Right lobe of liver (tissue), 6 donors: Measurements from ENCODE around the gene ZNF441. TPM values are rescaled to one million over a fixed set of nuclear protein-coding genes. Genes with fewer than 3 reads are reported as not detected.
A peak's percentile ranks its signal among the peaks of the same experiment; 100 is the strongest.

Experiments
- ATAC-seq, 4 donors: fragments of 200-7000 bp; cut with Tn5 transposase; one replicate each; pipeline ENCODE4 v1.9.1; 2020; ENCODE audit warnings: mild to moderate bottlenecking in 4 of 4, moderate library complexity in 4 of 4
- DNase-seq, 3 donors: peaks; one replicate each; pipeline ENCODE4 v3.0.0-alpha.2; 2020
- H3K27ac ChIP-seq, 3 donors: fragments of 200-600 bp; one replicate each; pipeline ENCODE4 v1.8.0; 2022
- H3K27me3 ChIP-seq, 2 donors: fragments of 200-600 bp; one replicate each; pipeline ENCODE4 v1.8.0; 2022
- H3K36me3 ChIP-seq, 4 donors: fragments of 200-600 bp; sonication (generic) in 1 of 4; one replicate each; pipeline versions ENCODE4 v1.5.1 to v1.8.0; 2017 to 2022; ENCODE audit warnings: control low read depth in 1 of 4
- H3K4me1 ChIP-seq, 4 donors: fragments of 200-600 bp; sonication (generic) in 1 of 4; one replicate each; pipeline versions ENCODE4 v1.5.1 to v1.8.0; 2017 to 2022; ENCODE audit warnings: control low read depth in 1 of 4
- H3K4me3 ChIP-seq, 3 donors: fragments of 200-600 bp; one replicate each; pipeline ENCODE4 v1.8.0; 2022
- H3K9me3 ChIP-seq, 4 donors: fragments of 200-600 bp; sonication (generic) in 1 of 4; one replicate each; pipeline versions ENCODE4 v1.5.1 to v1.8.0; 2017 to 2022; ENCODE audit warnings: control low read depth in 1 of 4
- CTCF ChIP-seq, 4 donors: fragments of 200-600 bp in 3 of 4; fragments of 450-650 bp in 1 of 4; IDR thresholded peaks; one replicate each; pipeline versions ENCODE4 v1.5.1 to v1.8.0; 2016 to 2022; ENCODE audit warnings: antibody characterized with exemption in 4 of 4, mild to moderate bottlenecking in 2 of 4
- POLR2A ChIP-seq: fragments of 450-650 bp; IDR thresholded peaks from one replicate; pipeline ENCODE4 v1.6.1; 2017; ENCODE audit warnings: antibody characterized with exemption, mild to moderate bottlenecking
- WGBS: methylation state at CpG from one replicate; pipeline ENCODE4 v1.1.6; 2018; ENCODE audit warnings: low coverage, low lambda C conversion rate; ENCODE audit not compliant: insufficient coverage; ENCODE audit errors: missing lambda C conversion rate; 5-methylcytosine and 5-hydroxymethylcytosine counted together
- intact Hi-C, 2 donors: fragments of 100-400 bp; cut with DNase I; formaldehyde crosslinking; loops; one replicate each; pipeline versions ENCODE4 v1.11.2 to v1.14.1; 2022
- total RNA-seq, 6 experiments: library from RNA; depleted of rRNA in 2 of 6; stranded (reverse); fragments of >200 nt in 2 of 6; fragmentation: NEBNext Ultra II Directional in 3 of 6; extraction: Animal tissue kit (Norgen Biotek cat#: 25700) in 3 of 6; gene quantifications; one replicate each; pipeline versions ENCODE4 v1.1.0 to v1.2.4, GENCODE V29; 2016 to 2023
- donor health status: DM: no; HTN: yes; CAD: no.
- donor health status: DM: no; HTN: no; CAD: no.
- donor health status: DM: no; HTN: no; CAD: no.
- donor health status: DM: no; HTN: yes; CAD: no.
- donor health status: DM: no; HTN: yes; CAD: no.

The ZNF441 gene
- total RNA-seq, 6 experiments from 2014 or later: 2.6 to 4.4 (median 3.2) TPM

DNA sequence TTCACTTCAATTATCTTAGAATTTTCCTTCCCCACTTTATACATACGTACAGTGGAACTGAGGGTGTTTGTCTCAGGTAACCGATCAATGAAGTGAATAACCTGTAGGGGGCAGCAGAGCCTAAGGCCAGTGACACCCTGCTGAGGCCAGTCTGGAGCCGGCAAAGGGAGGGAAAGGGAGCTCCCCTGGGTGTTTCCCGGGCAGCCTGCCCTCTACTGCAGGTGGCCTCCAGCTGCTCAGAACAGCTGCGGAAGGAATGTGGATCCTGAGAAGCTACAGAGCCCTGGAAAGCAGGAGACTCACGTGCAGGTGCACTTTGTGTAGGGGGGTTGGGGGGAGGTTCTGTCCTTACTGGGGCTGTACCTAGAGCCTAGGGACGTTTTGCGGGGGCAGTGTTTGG, 30.7 kb downstream of the ZNF441 start:
- Histone ChIP-seq H3K27me3 (no peaks in the 10 kb centered on the region), H3K4me1 (peaks cover 0 to 8% (median 4%) of the 10 kb centered on the region in 4 donors), H3K27ac (no peak overlapping the region), H3K4me3 (no peak overlapping the region), H3K36me3 (no peaks in the 10 kb centered on the region), H3K9me3 (peaks cover 0 to 4% (median 0%) of the 10 kb centered on the region in 4 donors)
- ATAC-seq: peak; percentile 90 to 93 (median 92)
- TF ChIP-seq POLR2A (no peak), CTCF (IDR thresholded peaks at IDR 0.05) (peak; percentile 80 to 95 (median 86))
- DNase-seq: peak; percentile 82 to 90 (median 88)
- intact Hi-C loops: no loop called here
- WGBS: 12% methylated on average over 8 of the region's 8 CpGs

DNA sequence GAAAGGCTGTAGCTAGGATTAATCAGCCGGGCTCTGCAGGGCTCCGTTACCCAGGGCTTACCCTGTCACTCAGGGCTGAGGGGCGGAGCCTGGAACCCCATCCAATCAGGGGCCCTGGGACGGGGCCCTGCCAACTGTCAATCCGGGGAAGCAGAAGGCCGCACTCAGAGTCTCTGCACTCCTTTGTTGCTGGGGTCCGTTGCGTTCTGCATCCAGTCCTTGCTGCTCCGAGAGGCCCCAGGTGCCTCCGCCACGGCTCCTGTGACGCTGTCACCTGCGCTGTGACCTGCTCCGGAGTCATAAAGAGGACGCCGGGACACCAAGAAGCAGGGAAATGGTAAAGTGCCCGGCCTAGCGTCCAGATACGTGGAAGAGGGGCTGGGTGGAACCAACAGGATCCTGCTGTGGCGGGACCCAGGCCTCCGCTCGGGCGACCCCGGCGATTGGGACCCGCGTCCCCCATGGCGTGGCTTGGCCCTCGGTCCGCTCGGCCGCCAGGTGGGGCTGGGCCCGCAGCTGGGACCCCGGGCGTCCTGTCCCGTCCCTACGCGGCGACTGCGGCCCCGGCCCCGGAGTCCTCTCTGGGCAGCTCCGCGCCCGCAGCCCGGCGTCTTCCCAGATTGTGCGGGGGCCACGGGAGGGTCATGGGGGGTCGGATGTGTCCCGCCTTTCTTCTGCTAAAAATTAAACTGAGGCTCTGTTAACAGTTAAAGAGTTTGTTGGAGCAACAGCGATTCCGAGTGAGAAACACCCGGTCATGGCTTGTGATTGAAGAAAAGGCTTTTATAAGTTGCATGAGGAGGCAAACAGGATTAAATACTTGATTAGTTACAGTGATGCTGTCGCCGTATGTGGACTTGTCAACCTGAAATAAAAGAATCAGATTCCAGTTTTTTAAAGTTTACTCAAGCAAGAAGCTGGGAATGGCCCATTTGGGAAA, 31.9 kb downstream of the ZNF441 start, which contains the start of gene ZNF491:
ZNF491 (plus strand) TSS at position 133 of the 940 bp plus-strand sequence. CDS start 7,431 bp downstream, outside the sequence.
- DNase-seq: peak; percentile 95 to 96 (median 95)
- Histone ChIP-seq H3K36me3 (no peaks in the 10 kb centered on the region), H3K9me3 (peaks cover 0 to 4% (median 0%) of the 10 kb centered on the region in 4 donors), H3K27ac (peak within 1 kb of the TSS; percentile 20 to 72 (median 47)), H3K4me3 (peak within 1 kb of the TSS; percentile 61 to 81 (median 78)), H3K27me3 (no peaks in the 10 kb centered on the region), H3K4me1 (peaks cover 0 to 8% (median 4%) of the 10 kb centered on the region in 4 donors)
- intact Hi-C loops: no loop called here
- peak; percentile 98 to 99 (median 98) for ATAC-seq
- under 1% methylated on average over 18 of the region's 56 CpGs for WGBS
- TF ChIP-seq POLR2A (peak; percentile 84), CTCF (IDR thresholded peaks at IDR 0.05) (peak in 3 of 4 donors; percentile 18 to 25 (median 24))

DNA sequence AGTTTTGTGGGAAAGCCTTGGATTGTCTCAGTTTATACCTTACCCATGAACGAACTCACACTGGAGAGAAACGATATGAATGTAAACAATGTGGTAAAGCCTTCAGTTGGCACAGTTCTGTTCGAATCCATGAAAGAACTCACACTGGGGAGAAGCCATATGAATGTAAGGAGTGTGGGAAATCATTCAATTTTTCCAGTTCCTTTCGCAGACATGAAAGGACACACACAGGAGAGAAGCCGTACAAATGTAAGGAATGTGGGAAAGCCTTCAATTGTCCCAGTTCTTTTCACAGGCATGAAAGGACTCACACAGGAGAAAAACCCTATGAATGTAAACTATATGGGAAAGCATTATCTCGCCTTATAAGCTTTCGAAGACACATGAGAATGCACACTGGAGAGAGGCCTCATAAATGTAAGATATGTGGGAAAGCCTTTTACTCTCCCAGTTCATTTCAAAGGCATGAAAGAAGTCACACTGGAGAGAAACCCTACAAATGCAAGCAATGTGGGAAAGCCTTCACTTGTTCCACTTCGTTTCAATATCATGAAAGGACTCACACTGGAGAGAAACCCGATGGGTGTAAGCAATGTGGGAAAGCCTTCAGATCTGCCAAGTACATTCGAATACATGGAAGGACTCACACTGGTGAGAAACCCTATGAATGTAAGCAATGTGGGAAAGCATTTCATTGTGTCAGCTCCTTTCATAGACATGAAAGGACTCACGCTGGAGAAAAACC, 39.7 kb downstream of the ZNF441 start:
- no peak overlapping the region for H3K4me3 ChIP-seq

More for the DNA sequence above, 39.7 kb downstream of the ZNF441 start:
- ATAC-seq (no peak), DNase-seq (no peak)
- Histone ChIP-seq H3K27me3 (no peaks in the 10 kb centered on the region), H3K9me3 (peaks cover 0 to 23% (median 8%) of the 10 kb centered on the region in 4 donors), H3K4me1 (no peaks in the 10 kb centered on the region), H3K27ac (no peak overlapping the region), H3K36me3 (no peaks in the 10 kb centered on the region)
- no peak for TF ChIP-seq POLR2A
- no peak for TF ChIP-seq CTCF (IDR thresholded peaks at IDR 0.05)
- intact Hi-C loops: no loop called here
- WGBS: 88% methylated on average over 11 of the region's 11 CpGs
